Smooth muscle cell (in vitro differentiated cells): ENCODE results near the gene OSBP2. TPM values are rescaled to one million over a fixed set of nuclear protein-coding genes. Genes with fewer than 3 reads are reported as not detected.
"Not testable (repeated sequence)": the region's sequence is repeated elsewhere in the genome, so short reads cannot be mapped to it uniquely, and the experiment has no call there.

Source experiments
- DNase-seq: peaks from one replicate; lab custom pipeline; 2025; ENCODE audit not compliant: unreplicated experiment; lab: John Stamatoyannopoulos, UW
- H2AFZ ChIP-seq: fragments of 200-600 bp; sonication (generic); 2 replicates; pipeline ENCODE4 v1.6.0; 2016; ENCODE audit warnings: antibody characterized with exemption, low read depth, mild to moderate bottlenecking
- H3F3A ChIP-seq: fragments of 200-600 bp; sonication (generic); 2 replicates; pipeline ENCODE4 v1.6.0; 2017; ENCODE audit warnings: antibody characterized with exemption, low read depth
- H3K27ac ChIP-seq: fragments of 200-600 bp; sonication (generic); 2 replicates; pipeline ENCODE4 v1.5.1; 2016; ENCODE audit warnings: low read depth, mild to moderate bottlenecking
- H3K27me3 ChIP-seq: fragments of 200-600 bp; sonication (generic); 2 replicates; pipeline ENCODE4 v1.6.1; 2016; ENCODE audit warnings: low read depth, mild to moderate bottlenecking
- H3K36me3 ChIP-seq: fragments of 200-600 bp; sonication (generic); 2 replicates; pipeline ENCODE4 v1.5.1; 2016; ENCODE audit warnings: low read depth
- H3K4me1 ChIP-seq: fragments of 200-600 bp; sonication (generic); 2 replicates; pipeline ENCODE4 v1.5.1; 2016; ENCODE audit warnings: low read depth
- H3K4me2 ChIP-seq: fragments of 200-600 bp; sonication (generic); 2 replicates; pipeline ENCODE4 v1.6.0; 2016; ENCODE audit warnings: mild to moderate bottlenecking
- H3K4me3 ChIP-seq: fragments of 200-600 bp; sonication (generic); 2 replicates; pipeline ENCODE4 v1.5.1; 2016; ENCODE audit warnings: mild to moderate bottlenecking
- H3K79me2 ChIP-seq: fragments of 200-600 bp; sonication (generic); 2 replicates; pipeline ENCODE4 v1.6.0; 2016; ENCODE audit warnings: low read depth, mild to moderate bottlenecking
- H3K9ac ChIP-seq: fragments of 200-600 bp; sonication (generic); 2 replicates; pipeline ENCODE4 v1.6.0; 2016; ENCODE audit warnings: low read depth
- H3K9me3 ChIP-seq: fragments of 200-600 bp; sonication (generic); replicated peaks from 2 replicates; pipeline ENCODE4 v1.5.1; 2016; ENCODE audit warnings: low read depth
- H4K20me1 ChIP-seq: fragments of 200-600 bp; sonication (generic); 2 replicates; pipeline ENCODE4 v1.6.0; 2016; ENCODE audit warnings: low read depth
- CTCF ChIP-seq: fragments of 200-600 bp; sonication (generic); IDR thresholded peaks from 2 replicates; pipeline ENCODE4 v1.5.1; 2017; ENCODE audit warnings: borderline replicate concordance, mild to moderate bottlenecking, antibody characterized with exemption; ENCODE audit not compliant: insufficient read depth, poor library complexity, severe bottlenecking
- WGBS: methylation state at CpG from one replicate; pipeline ENCODE4 v1.1.7; 2016; ENCODE audit warnings: low lambda C conversion rate; 5-methylcytosine and 5-hydroxymethylcytosine counted together
- polyA plus RNA-seq: library from polyadenylated mRNA; unstranded; fragments of >200 nt; fragmentation: Nextera tagmentation; extraction: Ambion mirVana; gene quantifications from 2 replicates; pipeline ENCODE4 v1.2.1, GENCODE V29; 2016
- total RNA-seq: library from RNA; depleted of rRNA; stranded (reverse); fragments of >200 nt; gene quantifications from 2 replicates; pipeline ENCODE4 v1.2.3, GENCODE V29; 2014

OSBP2 gene
- total and polyA plus RNA-seq, 2 experiments from 2014 or later = 4.6 to 4.9 TPM

- no peak overlapping the region for H2AFZ ChIP-seq
- peaks cover 4% of the 10 kb centered on the region for H3K4me1 ChIP-seq
- DNase-seq = no peak
- H3K4me2 ChIP-seq = no peak overlapping the region
- no peaks in the 10 kb centered on the region for H3K9me3 ChIP-seq
- H3K27ac ChIP-seq = no peak overlapping the region
- no peak overlapping the region for H3K9ac ChIP-seq
- WGBS = 92% methylated on average over 4 of the region's 4 CpGs
- TF ChIP-seq CTCF = no peak
- H3K79me2 ChIP-seq = no peaks in the 10 kb centered on the region
- no peaks in the 10 kb centered on the region for H4K20me1 ChIP-seq
- no peak overlapping the region for H3K4me3 ChIP-seq
- H3K27me3 ChIP-seq = peaks cover 17% of the 10 kb centered on the region
- no peaks in the 10 kb centered on the region for H3K36me3 ChIP-seq
- H3F3A ChIP-seq = no peaks in the 10 kb centered on the region
These were observed 21.5 kb upstream of the OSBP2 start for GRCh38 chr22:30673136-30673535.

GRCh38 chr22:30674482-30674881 lies 20.2 kb upstream of the OSBP2 start:
- no peak for DNase-seq
- Histone ChIP-seq H3K9ac (no peak overlapping the region), H4K20me1 (no peaks in the 10 kb centered on the region), H3K9me3 (no peaks in the 10 kb centered on the region), H3K27ac (no peak overlapping the region), H3K36me3 (no peaks in the 10 kb centered on the region), H3F3A (no peaks in the 10 kb centered on the region), H3K79me2 (no peaks in the 10 kb centered on the region), H2AFZ (no peak overlapping the region), H3K4me3 (no peak overlapping the region), H3K4me2 (no peak overlapping the region), H3K27me3 (peaks cover 29% of the 10 kb centered on the region), H3K4me1 (peaks cover 5% of the 10 kb centered on the region)
- no peak for TF ChIP-seq CTCF
- 92% methylated on average over 6 of the region's 6 CpGs for WGBS

DNA sequence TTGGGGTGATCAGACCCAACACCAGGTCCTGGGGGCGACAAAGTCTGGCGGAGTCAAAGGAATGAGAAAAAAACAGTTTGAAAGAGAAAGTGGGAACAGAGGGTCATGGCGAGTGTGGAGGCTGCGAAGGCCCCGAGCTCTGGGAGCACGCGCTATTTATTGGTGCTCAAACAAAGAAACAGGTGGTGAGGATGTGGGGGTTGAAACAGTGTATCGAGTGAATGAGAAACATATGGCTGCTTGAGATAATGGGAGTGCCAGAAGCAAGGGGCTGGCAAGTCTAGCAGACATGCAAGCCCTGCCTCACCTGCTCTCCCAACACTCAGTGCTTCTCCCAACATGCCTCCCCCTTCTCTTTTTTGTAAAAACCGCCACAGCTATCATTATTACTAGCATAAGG lies 19.2 kb upstream of the OSBP2 start:
- Histone ChIP-seq H3K36me3 (no peaks in the 10 kb centered on the region), H3K9me3 (no peaks in the 10 kb centered on the region), H3K4me3 (no peak overlapping the region), H3F3A (no peaks in the 10 kb centered on the region), H3K9ac (no peak overlapping the region), H3K27ac (no peak overlapping the region), H3K4me2 (no peak overlapping the region), H3K27me3 (peaks cover 29% of the 10 kb centered on the region), H4K20me1 (no peaks in the 10 kb centered on the region), H2AFZ (no peak overlapping the region), H3K79me2 (no peaks in the 10 kb centered on the region), H3K4me1 (peaks cover 5% of the 10 kb centered on the region)
- no peak for DNase-seq
- WGBS = 92% methylated on average over 9 of the region's 9 CpGs
- TF ChIP-seq CTCF = no peak

GRCh38 chr22:30676565-30676964 lies 18.1 kb upstream of the OSBP2 start:
- H3K79me2 ChIP-seq, H3K4me2 ChIP-seq, H3K9me3 ChIP-seq, H3F3A ChIP-seq, DNase-seq, H3K9ac ChIP-seq, H3K27ac ChIP-seq, H2AFZ ChIP-seq, H3K4me3 ChIP-seq, H3K4me1 ChIP-seq, H3K36me3 ChIP-seq, H4K20me1 ChIP-seq: not testable (repeated sequence)
- H3K27me3 ChIP-seq = peaks cover 29% of the 10 kb centered on the region
- WGBS = 86% methylated on average over 3 of the region's 3 CpGs

DNA sequence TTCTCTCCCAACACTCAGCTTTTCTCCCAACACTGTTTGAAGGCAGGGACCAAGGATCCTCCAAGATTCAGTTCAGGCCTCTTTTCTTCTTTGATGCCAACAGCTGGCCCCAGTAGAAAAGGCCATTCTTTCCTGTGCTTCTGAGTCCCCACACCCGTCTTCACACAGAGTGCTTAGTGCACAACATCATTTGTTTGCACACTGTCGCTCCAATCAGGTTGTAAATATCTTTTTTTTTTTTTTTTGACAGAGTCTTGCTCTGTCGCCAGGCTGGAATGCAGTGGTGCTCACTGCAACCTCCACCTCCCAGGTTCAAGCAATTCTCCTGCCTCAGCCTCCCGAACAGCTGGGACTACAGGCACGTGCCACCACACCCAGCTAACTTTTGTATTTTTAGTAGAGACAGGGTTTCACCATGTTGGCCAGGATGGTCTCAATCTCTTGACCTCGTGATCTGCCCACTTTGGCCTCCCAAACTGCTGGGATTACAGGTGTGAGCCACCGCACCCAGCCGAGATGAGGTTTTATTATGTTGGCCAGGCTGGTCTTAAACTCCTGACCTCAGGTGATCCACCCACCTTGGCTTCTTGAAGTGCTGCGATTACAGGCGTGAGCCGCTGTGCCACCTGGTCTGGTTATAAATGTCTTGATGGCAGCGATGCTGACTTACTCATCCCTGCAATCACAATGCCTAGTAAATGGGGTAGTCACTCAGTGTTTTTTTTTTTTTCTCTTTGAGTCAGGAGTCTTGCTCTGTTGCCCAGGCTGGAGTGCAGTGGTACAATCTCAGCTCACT lies 14.6 kb upstream of the OSBP2 start:
- not testable (repeated sequence) for H3K4me2 ChIP-seq, DNase-seq, H3F3A ChIP-seq, H4K20me1 ChIP-seq, H3K9me3 ChIP-seq, H3K9ac ChIP-seq, H2AFZ ChIP-seq, H3K27ac ChIP-seq, H3K4me1 ChIP-seq, H3K79me2 ChIP-seq, H3K36me3 ChIP-seq, H3K4me3 ChIP-seq
- 81% methylated on average over 12 of the region's 12 CpGs for WGBS
- peaks cover 36% of the 10 kb centered on the region for H3K27me3 ChIP-seq
